GM18505 (cell line): ENCODE data around the gene ZNF783.
"Not testable (repeated sequence)": the region's sequence is repeated elsewhere in the genome, so short reads cannot be mapped to it uniquely, and the experiment has no call there.

ENCODE experiments used
- ATAC-seq: cut with Tn5 transposase; IDR thresholded peaks from one replicate; pipeline ENCODE4 v1.9.1; 2021; ENCODE audit not compliant: unreplicated experiment
- POLR2A ChIP-seq: IDR thresholded peaks from 4 replicates; pipeline ENCODE4 v1.6.1; 2011; ENCODE audit warnings: borderline replicate concordance; ENCODE audit not compliant: insufficient read depth, insufficient read length; ENCODE audit errors: extremely low read depth

ZNF783 gene

DNA sequence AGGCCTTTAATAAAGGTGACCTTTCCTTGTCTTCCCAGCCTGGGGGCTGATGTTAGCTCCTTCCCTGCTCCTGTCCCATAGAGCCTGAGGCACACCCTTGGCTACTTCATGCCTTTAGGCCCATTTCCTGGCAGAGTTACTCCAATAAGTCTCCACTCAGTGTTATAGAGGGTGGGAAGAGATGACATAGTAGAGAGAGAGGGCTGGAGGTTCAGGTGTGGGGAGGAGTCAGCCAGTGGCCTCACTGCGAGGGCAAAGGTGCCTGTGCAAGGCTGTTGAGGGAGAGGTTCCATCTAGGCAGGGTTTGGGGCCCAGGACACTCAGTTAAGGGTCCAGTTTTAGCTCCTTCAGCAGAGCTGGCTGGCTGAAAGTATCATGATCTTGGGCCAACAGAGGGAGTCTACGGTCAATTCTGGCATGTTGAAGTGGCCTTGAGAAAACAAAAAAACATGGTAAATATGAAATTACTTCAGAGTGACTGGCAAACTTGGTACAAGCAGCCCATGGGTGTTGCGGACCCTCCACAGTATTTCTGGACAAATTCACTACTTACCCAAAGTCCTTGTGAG lies 67.9 kb downstream of the ZNF783 start:
- TF ChIP-seq POLR2A: no peak
- no peak for ATAC-seq

DNA sequence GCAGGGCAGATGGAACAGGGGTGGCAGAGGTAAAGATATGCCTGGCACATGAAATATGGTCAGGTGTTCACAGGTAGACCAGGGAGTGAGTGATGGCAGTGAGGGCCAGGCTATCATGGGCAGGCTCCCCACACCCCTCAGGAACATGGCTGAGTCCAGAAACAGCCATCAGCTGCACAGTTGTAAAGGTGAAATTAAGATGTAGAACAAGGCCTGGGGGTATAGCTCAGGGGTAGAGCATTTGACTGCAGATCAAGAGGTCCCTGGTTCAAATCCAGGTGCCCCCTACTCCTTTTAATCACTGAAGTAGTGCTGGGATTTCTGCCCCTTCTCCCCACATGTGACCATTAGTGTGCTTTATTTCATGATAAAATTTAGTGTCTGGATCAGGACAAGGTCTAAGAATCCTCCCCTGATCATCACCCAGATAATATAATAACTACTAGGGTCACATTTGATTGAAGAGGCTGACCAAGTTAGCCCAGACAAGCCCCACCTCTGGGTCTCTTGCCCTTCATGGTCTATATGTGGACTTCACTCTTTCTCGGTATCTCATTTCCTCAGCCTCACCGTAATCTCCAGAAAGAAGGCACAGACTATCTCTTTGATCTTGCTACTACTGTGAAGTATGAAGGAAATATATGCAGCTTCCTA lies 69.0 kb downstream of the ZNF783 start:
- no peak for ATAC-seq
- TF ChIP-seq POLR2A: no peak

DNA sequence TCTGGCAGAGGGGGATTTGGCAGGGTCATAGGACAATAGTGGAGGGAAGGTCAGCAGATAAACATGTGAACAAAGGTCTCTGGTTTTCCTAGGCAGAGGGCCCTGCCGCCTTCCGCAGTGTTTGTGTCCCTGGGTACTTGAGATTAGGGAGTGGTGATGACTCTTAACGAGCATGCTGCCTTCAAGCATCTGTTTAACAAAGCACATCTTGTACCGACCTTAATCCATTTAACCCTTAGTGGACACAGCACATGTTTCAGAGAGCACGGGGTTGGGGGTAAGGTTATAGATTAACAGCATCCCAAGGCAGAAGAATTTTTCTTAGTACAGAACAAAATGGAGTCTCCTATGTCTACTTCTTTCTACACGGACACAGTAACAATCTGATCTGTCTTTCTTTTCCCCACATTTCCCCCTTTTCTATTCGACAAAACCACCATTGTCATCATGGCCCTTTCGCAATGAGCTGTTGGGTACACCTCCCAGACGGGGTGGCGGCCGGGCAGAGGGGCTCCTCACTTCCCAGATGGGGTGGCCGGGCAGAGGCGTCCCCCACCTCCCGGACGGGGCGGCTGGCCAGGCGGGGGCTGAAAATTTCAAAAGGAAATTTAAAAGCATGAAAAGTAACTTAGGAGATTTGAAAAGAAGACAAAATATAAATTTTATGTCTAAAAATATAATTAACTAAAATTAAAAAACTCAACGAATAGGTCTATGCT lies 70.8 kb downstream of the ZNF783 start:
- ATAC-seq: not testable (repeated sequence)

DNA sequence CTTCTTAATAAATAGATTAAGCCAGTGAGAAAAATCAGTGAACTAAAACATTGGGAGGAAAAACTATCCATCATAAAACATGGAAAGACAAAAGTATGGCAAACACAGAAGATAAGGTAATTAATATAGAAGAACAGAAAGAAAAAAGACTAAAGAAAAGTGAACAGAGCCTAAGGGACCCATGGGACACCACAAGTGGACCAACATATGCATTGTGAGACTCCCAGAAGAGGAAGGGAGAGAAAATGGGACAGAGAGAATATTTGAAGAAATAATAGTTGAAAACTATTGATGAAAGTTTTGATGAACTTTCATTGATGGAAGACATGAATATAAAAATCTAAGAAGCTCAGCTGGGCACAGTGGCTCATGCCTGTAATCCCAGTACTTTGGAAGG lies 71.3 kb downstream of the ZNF783 start:
- no peak for ATAC-seq
- TF ChIP-seq POLR2A: no peak

DNA sequence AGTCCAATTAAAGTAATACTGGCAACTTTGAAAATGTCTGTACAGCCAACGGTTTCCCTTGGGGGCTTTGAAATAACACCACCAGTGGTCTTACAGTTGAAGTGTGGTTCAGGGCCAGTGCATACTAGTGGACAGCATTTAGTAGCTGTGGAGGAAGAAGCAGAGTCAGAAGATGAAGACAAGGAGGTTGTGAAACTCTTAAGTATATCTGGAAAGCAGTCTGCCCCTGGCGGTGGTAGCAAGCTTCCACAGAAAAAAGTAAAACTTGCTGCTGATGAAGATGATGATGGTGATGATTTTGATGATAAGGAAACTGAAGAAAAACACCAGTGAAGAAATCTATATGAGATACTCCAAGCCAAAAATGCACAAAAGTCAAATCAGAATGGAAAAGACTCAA lies 72.2 kb downstream of the ZNF783 start:
- ATAC-seq: no peak
- TF ChIP-seq POLR2A: no peak
